Activated T-cell treated with anti-CD3 and anti-CD28 coated beads, Interleukin-2, amount 50 U/mL, for 48 hours (primary cell): Measurements from ENCODE around the gene SLFNL1.
A peak's percentile ranks its signal among the peaks of the same experiment; 100 is the strongest.

Experiments
- DNase-seq, 2 experiments: peaks; one replicate each; pipeline ENCODE4 v3.0.0-alpha.2; 2020

Gene SLFNL1

GRCh38 chr1:41019353-41019745 lies 2.2 kb downstream of the SLFNL1 start:
- DNase-seq: no peak

- no peak for DNase-seq
These were observed 3.5 kb downstream of the SLFNL1 start for GRCh38 chr1:41018018-41018410.

GRCh38 chr1:41017141-41018017 lies 4.1 kb downstream of the SLFNL1 start:
- no peak for DNase-seq

- no peak for DNase-seq
These were observed 5.5 kb downstream of the SLFNL1 start for GRCh38 chr1:41015897-41016470.

- DNase-seq: no peak
These were observed 6.1 kb downstream of the SLFNL1 start for GRCh38 chr1:41015281-41015896.

GRCh38 chr1:41014871-41015270 lies 6.7 kb downstream of the SLFNL1 start:
- DNase-seq: no peak

GRCh38 chr1:41013796-41014195 lies 7.7 kb downstream of the SLFNL1 start:
- DNase-seq: no peak

GRCh38 chr1:41013024-41013423 lies 8.5 kb downstream of the SLFNL1 start:
- DNase-seq: no peak

GRCh38 chr1:41010345-41010744 lies 11.2 kb downstream of the SLFNL1 start:
- DNase-seq: no peak

GRCh38 chr1:41009466-41009865 lies 12.1 kb downstream of the SLFNL1 start:
- no peak for DNase-seq

GRCh38 chr1:41006942-41007865 lies 14.3 kb downstream of the SLFNL1 start:
- no peak for DNase-seq

GRCh38 chr1:41005876-41006275 lies 15.6 kb downstream of the SLFNL1 start:
- DNase-seq: no peak

- DNase-seq: peak; percentile 87 to 89
These were observed 17.8 kb downstream of the SLFNL1 start for GRCh38 chr1:41003640-41004220.

GRCh38 chr1:41003127-41003639 lies 18.3 kb downstream of the SLFNL1 start:
- DNase-seq: no peak

GRCh38 chr1:40998668-40999067 lies 22.9 kb downstream of the SLFNL1 start:
- no peak for DNase-seq

GRCh38 chr1:40997096-40997495 lies 24.4 kb downstream of the SLFNL1 start:
- no peak for DNase-seq

GRCh38 chr1:40989066-40989465 lies 32.5 kb downstream of the SLFNL1 start:
- no peak for DNase-seq

GRCh38 chr1:40988280-40988679 lies 33.2 kb downstream of the SLFNL1 start:
- no peak for DNase-seq

GRCh38 chr1:40987439-40988276 lies 33.9 kb downstream of the SLFNL1 start:
- DNase-seq: no peak

- DNase-seq: no peak
These were observed 34.6 kb downstream of the SLFNL1 start for GRCh38 chr1:40986956-40987355.

GRCh38 chr1:40986328-40986783 lies 35.2 kb downstream of the SLFNL1 start:
- DNase-seq: no peak
